Measurements from ENCODE around the gene MAJIN.
A peak's percentile ranks its signal among the peaks of the same experiment; 100 is the strongest.
"Not testable (repeated sequence)": the region's sequence is repeated elsewhere in the genome, so short reads cannot be mapped to it uniquely, and the experiment has no call there.

MAJIN gene

GRCh38 chr11:65008016-65008415 is 36.1 kb upstream of the MAJIN start:
- H3K4me3 ChIP-seq (ENCODE audit: low read depth, low read length) = no peak overlapping the region
- H3K9me3 ChIP-seq (ENCODE audit: control insufficient read depth, insufficient read depth, low read depth, low read length) = no peaks in the 10 kb centered on the region
- H3K27me3 ChIP-seq (ENCODE audit: control insufficient read depth, insufficient read depth, low read length) = no peaks in the 10 kb centered on the region
- no peak overlapping the region for H3K9ac ChIP-seq (ENCODE audit: low read length)
- no peaks in the 10 kb centered on the region for H3K36me3 ChIP-seq (ENCODE audit: control insufficient read depth, insufficient read depth, low read length)
- no peaks in the 10 kb centered on the region for H3K4me1 ChIP-seq (ENCODE audit: control insufficient read depth, insufficient read depth, low read length)
- H3K27ac ChIP-seq (ENCODE audit: low read depth, low read length) = no peak overlapping the region

- H3K27me3 ChIP-seq (ENCODE audit: control insufficient read depth, insufficient read depth, low read length); H3K9ac ChIP-seq (ENCODE audit: low read length); H3K4me3 ChIP-seq (ENCODE audit: low read depth, low read length); H3K4me1 ChIP-seq (ENCODE audit: control insufficient read depth, insufficient read depth, low read length); H3K36me3 ChIP-seq (ENCODE audit: control insufficient read depth, insufficient read depth, low read length); H3K9me3 ChIP-seq (ENCODE audit: control insufficient read depth, insufficient read depth, low read depth, low read length); H3K27ac ChIP-seq (ENCODE audit: low read depth, low read length): not testable (repeated sequence)
These were observed 32.1 kb upstream of the MAJIN start for GRCh38 chr11:65003968-65004367.

- H3K9ac ChIP-seq (ENCODE audit: low read length) = no peak overlapping the region
- H3K4me3 ChIP-seq (ENCODE audit: low read depth, low read length) = no peak overlapping the region
- H3K27ac ChIP-seq (ENCODE audit: low read depth, low read length) = no peak overlapping the region
- no peaks in the 10 kb centered on the region for H3K27me3 ChIP-seq (ENCODE audit: control insufficient read depth, insufficient read depth, low read length)
- H3K9me3 ChIP-seq (ENCODE audit: control insufficient read depth, insufficient read depth, low read depth, low read length) = no peaks in the 10 kb centered on the region
- H3K36me3 ChIP-seq (ENCODE audit: control insufficient read depth, insufficient read depth, low read length) = no peaks in the 10 kb centered on the region
- H3K4me1 ChIP-seq (ENCODE audit: control insufficient read depth, insufficient read depth, low read length) = no peaks in the 10 kb centered on the region
These were observed 31.4 kb upstream of the MAJIN start for GRCh38 chr11:65003282-65003681.

GRCh38 chr11:65002706-65003105 is 30.8 kb upstream of the MAJIN start:
- H3K36me3 ChIP-seq (ENCODE audit: control insufficient read depth, insufficient read depth, low read length) = no peaks in the 10 kb centered on the region
- no peak overlapping the region for H3K27ac ChIP-seq (ENCODE audit: low read depth, low read length)
- H3K9me3 ChIP-seq (ENCODE audit: control insufficient read depth, insufficient read depth, low read depth, low read length) = no peaks in the 10 kb centered on the region
- H3K9ac ChIP-seq (ENCODE audit: low read length) = no peak overlapping the region
- H3K4me3 ChIP-seq (ENCODE audit: low read depth, low read length) = no peak overlapping the region
- H3K4me1 ChIP-seq (ENCODE audit: control insufficient read depth, insufficient read depth, low read length) = no peaks in the 10 kb centered on the region
- no peaks in the 10 kb centered on the region for H3K27me3 ChIP-seq (ENCODE audit: control insufficient read depth, insufficient read depth, low read length)

DNA sequence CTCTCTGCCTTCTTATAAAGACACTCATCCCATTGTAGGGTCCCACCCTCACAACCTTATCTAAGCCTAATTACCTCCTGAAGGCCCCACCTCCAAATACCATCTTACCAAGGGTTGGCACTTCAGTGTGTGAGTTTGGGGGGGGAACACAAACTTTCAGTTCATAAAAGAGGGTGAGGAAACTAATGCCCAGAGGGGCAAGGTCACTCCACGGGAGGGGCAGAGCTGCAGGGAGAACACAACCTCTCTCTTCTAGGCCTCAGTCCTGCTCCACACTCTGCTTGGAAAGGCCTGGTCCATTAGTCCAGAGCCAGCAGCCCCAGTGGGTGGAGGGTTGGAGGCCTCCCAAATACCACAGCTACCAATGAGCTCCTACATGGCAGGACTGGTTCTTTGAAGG is 27.6 kb upstream of the MAJIN start:
- no peak overlapping the region for H3K4me3 ChIP-seq (ENCODE audit: low read depth, low read length)
- H3K27me3 ChIP-seq (ENCODE audit: control insufficient read depth, insufficient read depth, low read length) = no peaks in the 10 kb centered on the region
- no peaks in the 10 kb centered on the region for H3K9me3 ChIP-seq (ENCODE audit: control insufficient read depth, insufficient read depth, low read depth, low read length)
- H3K36me3 ChIP-seq (ENCODE audit: control insufficient read depth, insufficient read depth, low read length) = no peaks in the 10 kb centered on the region
- H3K4me1 ChIP-seq (ENCODE audit: control insufficient read depth, insufficient read depth, low read length) = peaks cover 12% of the 10 kb centered on the region
- H3K27ac ChIP-seq (ENCODE audit: low read depth, low read length) = no peak overlapping the region
- H3K9ac ChIP-seq (ENCODE audit: low read length) = no peak overlapping the region

- H3K9me3 ChIP-seq (ENCODE audit: control insufficient read depth, insufficient read depth, low read depth, low read length) = no peaks in the 10 kb centered on the region
- no peaks in the 10 kb centered on the region for H3K36me3 ChIP-seq (ENCODE audit: control insufficient read depth, insufficient read depth, low read length)
- H3K9ac ChIP-seq (ENCODE audit: low read length) = no peak overlapping the region
- no peak overlapping the region for H3K4me3 ChIP-seq (ENCODE audit: low read depth, low read length)
- peaks cover 12% of the 10 kb centered on the region for H3K4me1 ChIP-seq (ENCODE audit: control insufficient read depth, insufficient read depth, low read length)
- no peak overlapping the region for H3K27ac ChIP-seq (ENCODE audit: low read depth, low read length)
- H3K27me3 ChIP-seq (ENCODE audit: control insufficient read depth, insufficient read depth, low read length) = no peaks in the 10 kb centered on the region
These were observed 27.0 kb upstream of the MAJIN start for GRCh38 chr11:64998690-64999431.

DNA sequence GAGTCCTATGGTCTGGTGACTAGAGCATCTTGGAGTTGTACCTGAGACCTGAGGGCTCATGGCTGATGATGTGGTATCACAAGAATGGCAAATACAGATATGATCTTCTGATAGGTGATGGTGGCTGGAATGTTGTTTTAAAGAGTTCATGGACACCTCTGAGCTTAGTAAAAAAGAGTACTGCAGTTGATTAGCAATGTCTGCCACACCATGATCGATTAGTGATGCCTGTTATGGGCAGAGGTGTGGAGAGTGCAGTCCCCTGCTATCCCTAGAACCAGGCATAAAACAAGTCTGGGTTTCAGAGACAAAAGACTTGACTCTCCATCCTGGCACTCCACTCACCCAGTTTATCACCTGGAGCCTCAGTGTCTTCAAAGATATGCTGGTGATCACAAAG is 26.2 kb upstream of the MAJIN start:
- no peaks in the 10 kb centered on the region for H3K36me3 ChIP-seq (ENCODE audit: control insufficient read depth, insufficient read depth, low read length)
- no peak overlapping the region for H3K4me3 ChIP-seq (ENCODE audit: low read depth, low read length)
- H3K4me1 ChIP-seq (ENCODE audit: control insufficient read depth, insufficient read depth, low read length) = peaks cover 12% of the 10 kb centered on the region
- H3K27me3 ChIP-seq (ENCODE audit: control insufficient read depth, insufficient read depth, low read length) = no peaks in the 10 kb centered on the region
- H3K9ac ChIP-seq (ENCODE audit: low read length) = no peak overlapping the region
- H3K9me3 ChIP-seq (ENCODE audit: control insufficient read depth, insufficient read depth, low read depth, low read length) = no peaks in the 10 kb centered on the region
- H3K27ac ChIP-seq (ENCODE audit: low read depth, low read length) = no peak overlapping the region

DNA sequence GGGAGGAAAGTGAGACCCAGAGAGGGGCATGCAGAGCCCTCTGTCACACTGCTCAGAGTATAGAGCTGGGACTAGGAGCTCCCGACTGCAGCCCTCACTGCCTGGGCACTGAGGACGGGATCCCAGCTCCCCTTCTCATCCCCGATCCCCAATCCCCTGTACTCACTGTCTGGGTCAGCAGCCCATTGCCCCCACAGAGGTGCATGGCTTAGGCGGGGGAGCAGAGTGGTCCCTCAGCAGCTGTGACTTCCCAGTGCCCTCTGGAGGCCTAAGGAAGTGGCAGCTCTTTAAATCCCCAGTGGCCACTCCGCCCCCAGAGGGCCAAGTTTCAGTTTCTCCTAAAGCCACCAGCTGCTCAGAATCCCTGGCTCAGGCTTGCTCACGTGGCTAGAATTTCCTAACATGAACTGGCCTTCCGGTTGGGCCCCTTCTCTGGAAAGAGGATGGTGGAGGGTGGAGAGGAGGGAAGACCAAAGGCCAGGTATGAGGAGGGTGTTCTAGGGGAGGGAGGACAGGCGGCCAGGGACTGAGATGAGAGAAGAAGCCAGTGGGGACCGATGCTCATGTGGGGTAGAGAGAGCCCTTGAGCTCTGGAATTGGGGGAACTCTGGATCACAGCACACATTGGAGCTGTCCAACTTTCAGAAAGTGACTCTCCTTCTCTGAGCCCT is 24.9 kb upstream of the MAJIN start, which contains the start of gene BATF2:
TSS of gene BATF2 (minus strand) at position 262 of the 671 bp plus-strand sequence. CDS start at position 205, 57 bp downstream.
- H3K9ac ChIP-seq (ENCODE audit: low read length) = no peak within 1 kb of the TSS

GRCh38 chr11:64996327-64996709 is 24.4 kb upstream of the MAJIN start:
- Histone ChIP-seq H3K27me3 (ENCODE audit: control insufficient read depth, insufficient read depth, low read length) (no peaks in the 10 kb centered on the region), H3K9me3 (ENCODE audit: control insufficient read depth, insufficient read depth, low read depth, low read length) (no peaks in the 10 kb centered on the region), H3K9ac (ENCODE audit: low read length) (no peak overlapping the region), H3K4me1 (ENCODE audit: control insufficient read depth, insufficient read depth, low read length) (peaks cover 12% of the 10 kb centered on the region), H3K4me3 (ENCODE audit: low read depth, low read length) (peak overlapping the region; percentile 13; the same call in 1 of the 2 replicates), H3K36me3 (ENCODE audit: control insufficient read depth, insufficient read depth, low read length) (no peaks in the 10 kb centered on the region), H3K27ac (ENCODE audit: low read depth, low read length) (no peak overlapping the region)

More for the DNA sequence above, 24.9 kb upstream of the MAJIN start, which contains the start of gene BATF2:
- no peaks in the 10 kb centered on the region for H3K36me3 ChIP-seq (ENCODE audit: control insufficient read depth, insufficient read depth, low read length)
- H3K4me1 ChIP-seq (ENCODE audit: control insufficient read depth, insufficient read depth, low read length) = peaks cover 12% of the 10 kb centered on the region
- H3K9me3 ChIP-seq (ENCODE audit: control insufficient read depth, insufficient read depth, low read depth, low read length) = no peaks in the 10 kb centered on the region
- no peaks in the 10 kb centered on the region for H3K27me3 ChIP-seq (ENCODE audit: control insufficient read depth, insufficient read depth, low read length)
- no peak within 1 kb of the TSS for H3K27ac ChIP-seq (ENCODE audit: low read depth, low read length)
- peak within 1 kb of the TSS; percentile 24; the same call in 1 of the 2 replicates for H3K4me3 ChIP-seq (ENCODE audit: low read depth, low read length)

GRCh38 chr11:64994318-64994717 is 22.4 kb upstream of the MAJIN start:
- Histone ChIP-seq H3K27me3 (ENCODE audit: control insufficient read depth, insufficient read depth, low read length) (no peaks in the 10 kb centered on the region), H3K27ac (ENCODE audit: low read depth, low read length) (no peak overlapping the region), H3K4me1 (ENCODE audit: control insufficient read depth, insufficient read depth, low read length) (peaks cover 12% of the 10 kb centered on the region), H3K4me3 (ENCODE audit: low read depth, low read length) (no peak overlapping the region), H3K9me3 (ENCODE audit: control insufficient read depth, insufficient read depth, low read depth, low read length) (no peaks in the 10 kb centered on the region), H3K9ac (ENCODE audit: low read length) (no peak overlapping the region), H3K36me3 (ENCODE audit: control insufficient read depth, insufficient read depth, low read length) (no peaks in the 10 kb centered on the region)

GRCh38 chr11:64990222-64990923 is 18.5 kb upstream of the MAJIN start:
- Histone ChIP-seq H3K9ac (ENCODE audit: low read length) (no peak overlapping the region), H3K4me1 (ENCODE audit: control insufficient read depth, insufficient read depth, low read length) (no peaks in the 10 kb centered on the region), H3K27me3 (ENCODE audit: control insufficient read depth, insufficient read depth, low read length) (no peaks in the 10 kb centered on the region), H3K36me3 (ENCODE audit: control insufficient read depth, insufficient read depth, low read length) (no peaks in the 10 kb centered on the region), H3K9me3 (ENCODE audit: control insufficient read depth, insufficient read depth, low read depth, low read length) (no peaks in the 10 kb centered on the region), H3K4me3 (ENCODE audit: low read depth, low read length) (no peak overlapping the region), H3K27ac (ENCODE audit: low read depth, low read length) (no peak overlapping the region)

Data from HUES6 (cell line).